Activated B cell treated with CpG ODN at 0.5 μM for 24 hours (primary cell): ENCODE data around the gene POMT2. TPM values are rescaled to one million over a fixed set of nuclear protein-coding genes. Genes with fewer than 3 reads are reported as not detected.

Experiments used
- ATAC-seq: fragments of 200-7000 bp; cut with Tn5 transposase; one replicate; pipeline ENCODE4 v1.10.0; 2021; ENCODE audit warnings: low read depth, mild to moderate bottlenecking, moderate library complexity
- CTCF ChIA-PET: fragments of 350-600 bp; sonication (Branson Sonifier 250); formaldehyde crosslinking; loops from one replicate; lab custom pipeline; 2021; ENCODE audit warnings: antibody characterized with exemption; lab: Charles Lee
- POLR2A ChIA-PET: fragments of 350-600 bp; sonication (Branson Sonifier 250); formaldehyde crosslinking; loops from one replicate; lab custom pipeline; 2021; ENCODE audit warnings: antibody characterized with exemption; lab: Charles Lee
- DNase-seq: peaks from one replicate; pipeline ENCODE4 v3.0.0; 2022
- H3K27ac Mint-ChIP-seq: one replicate; pipeline ENCODE4 v1.8.0; 2020; ENCODE audit warnings: mixed read lengths
- H3K27me3 Mint-ChIP-seq: one replicate; pipeline ENCODE4 v1.8.0; 2021; ENCODE audit warnings: mixed read lengths
- H3K36me3 Mint-ChIP-seq: one replicate; pipeline ENCODE4 v1.8.0; 2021; ENCODE audit warnings: low read depth, mixed read lengths
- H3K4me1 Mint-ChIP-seq: one replicate; pipeline ENCODE4 v1.8.0; 2021; ENCODE audit warnings: mixed read lengths
- H3K4me3 Mint-ChIP-seq: one replicate; pipeline ENCODE4 v1.8.0; 2020; ENCODE audit warnings: mild to moderate bottlenecking, mixed read lengths
- H3K9me3 Mint-ChIP-seq: one replicate; pipeline ENCODE4 v1.8.0; 2020; ENCODE audit warnings: mixed read lengths
- intact Hi-C: fragments of 100-400 bp; cut with micrococcal nuclease; formaldehyde crosslinking; loops from one replicate; pipeline ENCODE4 v1.15.1; 2024
- total RNA-seq: library from RNA; stranded (reverse); gene quantifications from 2 replicates; pipeline ENCODE4 v1.2.3, GENCODE V29; 2022
- TF ChIP-seq, protein P1 (sequence below): fragments of 200-600 bp; IDR thresholded peaks from one replicate; pipeline ENCODE4 v1.8.0; 2022; ENCODE audit warnings: antibody characterized with exemption, mild to moderate bottlenecking

Gene POMT2
- total RNA-seq, 1 donor from 2014 or later, result 30.8 TPM

DNA sequence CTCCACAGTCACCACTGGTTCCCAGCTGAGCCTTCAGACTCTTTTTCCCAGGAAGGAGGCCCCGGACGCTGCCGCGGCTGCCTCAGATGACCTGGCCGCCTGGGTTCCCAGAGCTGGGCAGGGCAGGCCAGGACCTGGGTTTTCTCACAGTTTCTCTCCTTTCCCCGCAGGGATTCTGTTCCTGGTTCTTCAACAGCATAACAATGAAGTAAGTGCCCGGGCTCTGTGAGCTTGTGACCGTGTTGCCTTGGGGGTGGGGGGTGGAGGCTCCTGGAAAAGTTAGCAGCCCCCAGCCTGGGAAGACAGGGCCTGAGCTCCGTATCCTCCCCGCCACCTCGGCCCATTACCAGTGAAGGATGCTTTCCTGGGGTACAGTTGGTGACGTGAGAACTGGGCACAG, 95.4 kb downstream of the POMT2 start:
- no peak overlapping the region for H3K27ac Mint-ChIP-seq
- H3K9me3 Mint-ChIP-seq, result no peaks in the 10 kb centered on the region
- TF ChIP-seq, protein P1, sequence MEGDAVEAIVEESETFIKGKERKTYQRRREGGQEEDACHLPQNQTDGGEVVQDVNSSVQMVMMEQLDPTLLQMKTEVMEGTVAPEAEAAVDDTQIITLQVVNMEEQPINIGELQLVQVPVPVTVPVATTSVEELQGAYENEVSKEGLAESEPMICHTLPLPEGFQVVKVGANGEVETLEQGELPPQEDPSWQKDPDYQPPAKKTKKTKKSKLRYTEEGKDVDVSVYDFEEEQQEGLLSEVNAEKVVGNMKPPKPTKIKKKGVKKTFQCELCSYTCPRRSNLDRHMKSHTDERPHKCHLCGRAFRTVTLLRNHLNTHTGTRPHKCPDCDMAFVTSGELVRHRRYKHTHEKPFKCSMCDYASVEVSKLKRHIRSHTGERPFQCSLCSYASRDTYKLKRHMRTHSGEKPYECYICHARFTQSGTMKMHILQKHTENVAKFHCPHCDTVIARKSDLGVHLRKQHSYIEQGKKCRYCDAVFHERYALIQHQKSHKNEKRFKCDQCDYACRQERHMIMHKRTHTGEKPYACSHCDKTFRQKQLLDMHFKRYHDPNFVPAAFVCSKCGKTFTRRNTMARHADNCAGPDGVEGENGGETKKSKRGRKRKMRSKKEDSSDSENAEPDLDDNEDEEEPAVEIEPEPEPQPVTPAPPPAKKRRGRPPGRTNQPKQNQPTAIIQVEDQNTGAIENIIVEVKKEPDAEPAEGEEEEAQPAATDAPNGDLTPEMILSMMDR, result no peak
- ChIA-PET POLR2A (no interaction called here), CTCF (no interaction called here)
- intact Hi-C loops, result no loop called here
- no peak overlapping the region for H3K4me3 Mint-ChIP-seq
- peaks cover 2% of the 10 kb centered on the region for H3K27me3 Mint-ChIP-seq
- no peaks in the 10 kb centered on the region for H3K36me3 Mint-ChIP-seq
- H3K4me1 Mint-ChIP-seq, result no peaks in the 10 kb centered on the region
- no peak for DNase-seq
- no peak for ATAC-seq

Other genes with a start within 250 kb of the POMT2 start
- gene CIPC, start 222.6 kb downstream of the POMT2 start, total RNA-seq, result 26.6 and 28.5 TPM in 2 replicates
- not detected in 2 replicates for gene ZDHHC22, start 179.1 kb downstream of the POMT2 start, total RNA-seq
- 0.15 and 1.5 TPM in 2 replicates for gene TMEM63C, start 139.1 kb downstream of the POMT2 start, total RNA-seq
- gene NGB, start 49.7 kb downstream of the POMT2 start, total RNA-seq, result not detected in 2 replicates
- 17.5 and 22.2 TPM in 2 replicates for gene GSTZ1, start 153 bp upstream of the POMT2 start, total RNA-seq
- 29.9 and 31.3 TPM in 2 replicates for gene TMED8, start 56.2 kb upstream of the POMT2 start, total RNA-seq
- 0.71 and 1.00 TPM in 2 replicates for gene SAMD15, start 56.5 kb upstream of the POMT2 start, total RNA-seq
- 0.27 and 1.0 TPM in 2 replicates for gene NOXRED1, start 102.6 kb upstream of the POMT2 start, total RNA-seq
- gene VIPAS39, start 136.7 kb upstream of the POMT2 start, total RNA-seq, result 15.1 and 15.3 TPM in 2 replicates
- gene AHSA1, start 137.2 kb upstream of the POMT2 start, total RNA-seq, result 169 and 175 TPM in 2 replicates
- 0.07 TPM in 1 of 2 replicates, not detected in the other for gene ISM2, start 177.9 kb upstream of the POMT2 start, total RNA-seq